Transverse colon (tissue), 3 donors: ENCODE measurements around the gene AKAP13.

Source experiments
- POLR2A ChIP-seq: fragments of 450-650 bp; IDR thresholded peaks from one replicate; pipeline ENCODE4 v1.6.1; 2016; ENCODE audit warnings: antibody characterized with exemption, mild to moderate bottlenecking, moderate library complexity
- TF ChIP-seq, protein P1 (sequence below), 5 experiments: fragments of 200-600 bp in 3 of 5; fragments of 450-650 bp in 2 of 5; sonication (generic) in 3 of 5; IDR thresholded peaks; 1 replicate in 2 of 5; 2 replicates in 3 of 5; pipeline ENCODE4 v1.5.1; 2016 to 2017; ENCODE audit warnings: antibody characterized with exemption in 5 of 5, inconsistent platforms in 3 of 5, mild to moderate bottlenecking in 2 of 5, moderate library complexity in 1 of 5

DNA sequence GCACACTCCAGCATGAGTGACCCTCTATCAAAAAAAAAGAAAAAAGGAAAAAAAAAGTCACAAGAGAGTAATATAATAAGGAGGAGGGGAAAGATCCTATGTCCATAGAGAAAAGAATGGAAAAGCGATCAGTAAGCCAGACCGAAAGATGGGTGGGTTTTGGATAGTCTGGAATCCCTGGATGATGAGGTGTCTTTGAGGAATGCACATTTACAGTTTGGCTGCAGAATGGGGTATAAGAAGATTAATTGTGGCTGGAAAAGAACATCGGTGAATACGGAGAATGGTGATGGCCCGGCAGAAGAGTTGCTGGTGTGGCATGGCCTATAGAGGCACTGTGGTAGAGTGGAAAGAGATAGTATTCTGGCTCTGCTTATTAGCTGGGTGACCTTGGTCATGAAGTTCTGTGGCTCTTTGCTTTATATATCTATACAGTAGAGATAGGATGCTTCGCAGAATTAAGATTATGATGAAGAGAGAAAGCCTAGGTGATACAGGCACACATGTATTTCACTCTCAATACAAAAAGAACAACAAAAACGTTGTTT lies 187.9 kb downstream of the AKAP13 start:
- TF ChIP-seq, protein P1, sequence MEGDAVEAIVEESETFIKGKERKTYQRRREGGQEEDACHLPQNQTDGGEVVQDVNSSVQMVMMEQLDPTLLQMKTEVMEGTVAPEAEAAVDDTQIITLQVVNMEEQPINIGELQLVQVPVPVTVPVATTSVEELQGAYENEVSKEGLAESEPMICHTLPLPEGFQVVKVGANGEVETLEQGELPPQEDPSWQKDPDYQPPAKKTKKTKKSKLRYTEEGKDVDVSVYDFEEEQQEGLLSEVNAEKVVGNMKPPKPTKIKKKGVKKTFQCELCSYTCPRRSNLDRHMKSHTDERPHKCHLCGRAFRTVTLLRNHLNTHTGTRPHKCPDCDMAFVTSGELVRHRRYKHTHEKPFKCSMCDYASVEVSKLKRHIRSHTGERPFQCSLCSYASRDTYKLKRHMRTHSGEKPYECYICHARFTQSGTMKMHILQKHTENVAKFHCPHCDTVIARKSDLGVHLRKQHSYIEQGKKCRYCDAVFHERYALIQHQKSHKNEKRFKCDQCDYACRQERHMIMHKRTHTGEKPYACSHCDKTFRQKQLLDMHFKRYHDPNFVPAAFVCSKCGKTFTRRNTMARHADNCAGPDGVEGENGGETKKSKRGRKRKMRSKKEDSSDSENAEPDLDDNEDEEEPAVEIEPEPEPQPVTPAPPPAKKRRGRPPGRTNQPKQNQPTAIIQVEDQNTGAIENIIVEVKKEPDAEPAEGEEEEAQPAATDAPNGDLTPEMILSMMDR (IDR thresholded peaks at IDR 0.05), result no peak
- TF ChIP-seq POLR2A, result no peak
